GM19455 (cell line): ENCODE measurements around the gene RIC3.

ENCODE experiments used
- ATAC-seq: cut with Tn5 transposase; IDR thresholded peaks from one replicate; pipeline ENCODE4 v1.9.1; 2021; ENCODE audit not compliant: unreplicated experiment

Gene RIC3

GRCh38 chr11:8069771-8070170 lies 99.1 kb downstream of the RIC3 start:
- no peak for ATAC-seq

GRCh38 chr11:8068605-8069221 lies 100.1 kb downstream of the RIC3 start:
- no peak for ATAC-seq

- ATAC-seq = no peak
Measured at GRCh38 chr11:8067929-8068575, 100.8 kb downstream of the RIC3 start.

GRCh38 chr11:8067567-8067928 lies 101.3 kb downstream of the RIC3 start:
- no peak for ATAC-seq

- ATAC-seq = no peak
Measured at GRCh38 chr11:8066911-8067455, 101.8 kb downstream of the RIC3 start.

GRCh38 chr11:8066036-8066910 lies 102.6 kb downstream of the RIC3 start:
- no peak for ATAC-seq

GRCh38 chr11:8065031-8065430 lies 103.8 kb downstream of the RIC3 start:
- ATAC-seq = no peak

GRCh38 chr11:8063324-8063723 lies 105.5 kb downstream of the RIC3 start:
- ATAC-seq = no peak

GRCh38 chr11:8062781-8063257 lies 106.0 kb downstream of the RIC3 start:
- ATAC-seq = no peak

- no peak for ATAC-seq
Measured at GRCh38 chr11:8061555-8062428, 107.0 kb downstream of the RIC3 start.

GRCh38 chr11:8060801-8061554 lies 107.8 kb downstream of the RIC3 start:
- ATAC-seq = no peak

GRCh38 chr11:8060146-8060719 lies 108.6 kb downstream of the RIC3 start:
- no peak for ATAC-seq

- no peak for ATAC-seq
Measured at GRCh38 chr11:8059571-8060011, 109.2 kb downstream of the RIC3 start.

- no peak for ATAC-seq
Measured at GRCh38 chr11:8059030-8059429, 109.8 kb downstream of the RIC3 start.

- ATAC-seq = no peak
Measured at GRCh38 chr11:8058216-8058615, 110.6 kb downstream of the RIC3 start.

GRCh38 chr11:8056810-8057463 lies 111.9 kb downstream of the RIC3 start:
- no peak for ATAC-seq
